Activated B cell treated with CpG ODN at 0.5 μM for 24 hours (primary cell): ENCODE data around the gene RXRA. TPM values are rescaled to one million over a fixed set of nuclear protein-coding genes. Genes with fewer than 3 reads are reported as not detected.
A peak's percentile ranks its signal among the peaks of the same experiment; 100 is the strongest.

ENCODE experiments used
- ATAC-seq: fragments of 200-7000 bp; cut with Tn5 transposase; one replicate; pipeline ENCODE4 v1.10.0; 2021; ENCODE audit warnings: low read depth, mild to moderate bottlenecking, moderate library complexity
- CTCF ChIA-PET: fragments of 350-600 bp; sonication (Branson Sonifier 250); formaldehyde crosslinking; loops from one replicate; lab custom pipeline; 2021; ENCODE audit warnings: antibody characterized with exemption; lab: Charles Lee
- POLR2A ChIA-PET: fragments of 350-600 bp; sonication (Branson Sonifier 250); formaldehyde crosslinking; loops from one replicate; lab custom pipeline; 2021; ENCODE audit warnings: antibody characterized with exemption; lab: Charles Lee
- DNase-seq: peaks from one replicate; pipeline ENCODE4 v3.0.0; 2022
- H3K27ac Mint-ChIP-seq: one replicate; pipeline ENCODE4 v1.8.0; 2020; ENCODE audit warnings: mixed read lengths
- H3K27me3 Mint-ChIP-seq: one replicate; pipeline ENCODE4 v1.8.0; 2021; ENCODE audit warnings: mixed read lengths
- H3K36me3 Mint-ChIP-seq: one replicate; pipeline ENCODE4 v1.8.0; 2021; ENCODE audit warnings: low read depth, mixed read lengths
- H3K4me1 Mint-ChIP-seq: one replicate; pipeline ENCODE4 v1.8.0; 2021; ENCODE audit warnings: mixed read lengths
- H3K4me3 Mint-ChIP-seq: one replicate; pipeline ENCODE4 v1.8.0; 2020; ENCODE audit warnings: mild to moderate bottlenecking, mixed read lengths
- H3K9me3 Mint-ChIP-seq: one replicate; pipeline ENCODE4 v1.8.0; 2020; ENCODE audit warnings: mixed read lengths
- CTCF ChIP-seq: fragments of 200-600 bp; IDR thresholded peaks from one replicate; pipeline ENCODE4 v1.8.0; 2022; ENCODE audit warnings: antibody characterized with exemption, mild to moderate bottlenecking
- intact Hi-C: fragments of 100-400 bp; cut with micrococcal nuclease; formaldehyde crosslinking; loops from one replicate; pipeline ENCODE4 v1.15.1; 2024
- total RNA-seq: library from RNA; stranded (reverse); gene quantifications from 2 replicates; pipeline ENCODE4 v1.2.3, GENCODE V29; 2022

Gene RXRA
- total RNA-seq, 1 donor from 2014 or later: 5.0 TPM

GRCh38 chr9:134473141-134474054 lies 147.1 kb downstream of the RXRA start:
- Mint-ChIP-seq H3K9me3 (no peaks in the 10 kb centered on the region), H3K4me1 (peaks cover 9% of the 10 kb centered on the region), H3K27me3 (no peaks in the 10 kb centered on the region), H3K36me3 (no peaks in the 10 kb centered on the region), H3K4me3 (no peak overlapping the region), H3K27ac (no peak overlapping the region)
- TF ChIP-seq CTCF: no peak
- ATAC-seq (no peak), DNase-seq (no peak)
- ChIA-PET POLR2A (no interaction called here), CTCF (no interaction called here)
- intact Hi-C loops: no loop called here

- Mint-ChIP-seq H3K4me1 (peaks cover 9% of the 10 kb centered on the region), H3K27ac (no peak overlapping the region), H3K27me3 (no peaks in the 10 kb centered on the region), H3K4me3 (no peak overlapping the region), H3K36me3 (no peaks in the 10 kb centered on the region), H3K9me3 (no peaks in the 10 kb centered on the region)
- no peak for DNase-seq
- POLR2A ChIA-PET: no interaction called here
- intact Hi-C loops: no loop called here
- no peak for ATAC-seq
- no peak for TF ChIP-seq CTCF
- CTCF ChIA-PET: no interaction called here
Observed at GRCh38 chr9:134474055-134474370, 147.8 kb downstream of the RXRA start.

- TF ChIP-seq CTCF: no peak
- H3K36me3 Mint-ChIP-seq: no peaks in the 10 kb centered on the region
- peaks cover 10% of the 10 kb centered on the region for H3K4me1 Mint-ChIP-seq
- ChIA-PET CTCF (interaction anchor here (0.6 to 1.0 kb wide), 2 partner anchors 19 to 26 kb away, joined by 3 read pairs; no protein-coding TSS in a partner anchor), POLR2A (interaction anchor here (0.7 to 1.6 kb wide), 3 partner anchors 18 to 1022 kb away, joined by 3 to 6 read pairs (median 3); no protein-coding TSS in a partner anchor)
- intact Hi-C loops: loop anchor here (1.0 kb wide), 1 partner anchor 19 kb away; no protein-coding TSS in a partner anchor
- H3K27ac Mint-ChIP-seq: peak overlapping the region; percentile 86
- no peaks in the 10 kb centered on the region for H3K27me3 Mint-ChIP-seq
- no peaks in the 10 kb centered on the region for H3K9me3 Mint-ChIP-seq
- H3K4me3 Mint-ChIP-seq: no peak overlapping the region
- ATAC-seq (peak; percentile 91), DNase-seq (peak; percentile 29)
Observed at GRCh38 chr9:134475011-134475790, 148.9 kb downstream of the RXRA start.

GRCh38 chr9:134476272-134476941 lies 150.2 kb downstream of the RXRA start:
- Mint-ChIP-seq H3K4me3 (no peak overlapping the region), H3K9me3 (no peaks in the 10 kb centered on the region), H3K27me3 (no peaks in the 10 kb centered on the region), H3K36me3 (no peaks in the 10 kb centered on the region), H3K27ac (no peak overlapping the region), H3K4me1 (peaks cover 10% of the 10 kb centered on the region)
- CTCF ChIA-PET: no interaction called here
- TF ChIP-seq CTCF: no peak
- intact Hi-C loops: no loop called here
- no peak for ATAC-seq
- DNase-seq: no peak
- POLR2A ChIA-PET: interaction anchor here (0.9 kb wide), 1 partner anchor 17 kb away, joined by 3 read pairs; no protein-coding TSS in a partner anchor
